Spleen (tissue), 7 donors: ENCODE results near the gene LRTM2.

Experiments
- POLR2A ChIP-seq, 3 donors: fragments of 450-650 bp; IDR thresholded peaks; one replicate each; pipeline ENCODE4 v1.5.1; 2017; ENCODE audit warnings: antibody characterized with exemption in 3 of 3, mild to moderate bottlenecking in 1 of 3
- TF ChIP-seq, protein P1 (sequence below), 11 experiments: fragments of 200-600 bp in 7 of 11; fragments of 450-650 bp in 4 of 11; sonication (generic) in 4 of 11; IDR thresholded peaks in 8 of 11; conservative IDR thresholded peaks in 3 of 11; 1 replicate in 7 of 11; 2 replicates in 4 of 11; pipeline versions ENCODE4 v1.4.0 to v1.8.0; 2016 to 2021; ENCODE audit warnings: antibody characterized with exemption in 11 of 11, inconsistent platforms in 4 of 11, mild to moderate bottlenecking in 1 of 11
- donor health status: DM: no; HTN: no; CAD: no; lungs with moderate emphysema.
- donor health status: DM: no; HTN: no; CAD: no.
- donor health status: DM: no; HTN: no; CAD: no.

GRCh38 chr12:1829306-1829900 lies 9.0 kb downstream of the LRTM2 start:
- TF ChIP-seq, protein P1, sequence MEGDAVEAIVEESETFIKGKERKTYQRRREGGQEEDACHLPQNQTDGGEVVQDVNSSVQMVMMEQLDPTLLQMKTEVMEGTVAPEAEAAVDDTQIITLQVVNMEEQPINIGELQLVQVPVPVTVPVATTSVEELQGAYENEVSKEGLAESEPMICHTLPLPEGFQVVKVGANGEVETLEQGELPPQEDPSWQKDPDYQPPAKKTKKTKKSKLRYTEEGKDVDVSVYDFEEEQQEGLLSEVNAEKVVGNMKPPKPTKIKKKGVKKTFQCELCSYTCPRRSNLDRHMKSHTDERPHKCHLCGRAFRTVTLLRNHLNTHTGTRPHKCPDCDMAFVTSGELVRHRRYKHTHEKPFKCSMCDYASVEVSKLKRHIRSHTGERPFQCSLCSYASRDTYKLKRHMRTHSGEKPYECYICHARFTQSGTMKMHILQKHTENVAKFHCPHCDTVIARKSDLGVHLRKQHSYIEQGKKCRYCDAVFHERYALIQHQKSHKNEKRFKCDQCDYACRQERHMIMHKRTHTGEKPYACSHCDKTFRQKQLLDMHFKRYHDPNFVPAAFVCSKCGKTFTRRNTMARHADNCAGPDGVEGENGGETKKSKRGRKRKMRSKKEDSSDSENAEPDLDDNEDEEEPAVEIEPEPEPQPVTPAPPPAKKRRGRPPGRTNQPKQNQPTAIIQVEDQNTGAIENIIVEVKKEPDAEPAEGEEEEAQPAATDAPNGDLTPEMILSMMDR (IDR thresholded peaks at IDR 0.05 in 8 of 11, conservative IDR thresholded peaks at IDR 0.05 in 3 of 11): no peak
- TF ChIP-seq POLR2A (IDR thresholded peaks at IDR 0.05): no peak
